ELR (cell line): ENCODE data around the gene MSL2.
A peak's percentile ranks its signal among the peaks of the same experiment; 100 is the strongest.
"Not testable (repeated sequence)": the region's sequence is repeated elsewhere in the genome, so short reads cannot be mapped to it uniquely, and the experiment has no call there.

ENCODE experiments used
- DNase-seq: peaks from one replicate; pipeline ENCODE4 v3.0.0-alpha.2; 2015; ENCODE audit warnings: low read depth

MSL2 gene

DNA sequence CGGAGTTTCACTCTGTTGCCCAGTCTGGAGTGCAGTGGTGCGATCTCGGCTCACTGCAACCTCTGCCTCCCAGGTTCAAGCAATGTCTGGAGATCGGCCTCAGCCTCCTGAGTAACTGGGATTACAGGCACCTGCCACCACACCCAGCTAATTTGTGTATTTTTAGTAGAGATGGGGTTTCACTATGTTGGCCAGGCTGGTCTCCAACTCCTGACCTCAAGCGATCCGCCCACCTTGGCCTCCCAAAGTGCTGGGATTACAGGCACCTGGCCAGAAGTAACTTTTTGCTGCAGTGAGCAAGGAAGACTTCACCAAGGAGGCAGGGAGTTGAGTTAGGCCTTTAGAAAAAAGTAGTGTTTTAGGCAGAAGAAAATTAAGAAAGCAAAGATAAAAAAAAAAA is 3.9 kb downstream of the MSL2 start:
- not testable (repeated sequence) for DNase-seq

DNA sequence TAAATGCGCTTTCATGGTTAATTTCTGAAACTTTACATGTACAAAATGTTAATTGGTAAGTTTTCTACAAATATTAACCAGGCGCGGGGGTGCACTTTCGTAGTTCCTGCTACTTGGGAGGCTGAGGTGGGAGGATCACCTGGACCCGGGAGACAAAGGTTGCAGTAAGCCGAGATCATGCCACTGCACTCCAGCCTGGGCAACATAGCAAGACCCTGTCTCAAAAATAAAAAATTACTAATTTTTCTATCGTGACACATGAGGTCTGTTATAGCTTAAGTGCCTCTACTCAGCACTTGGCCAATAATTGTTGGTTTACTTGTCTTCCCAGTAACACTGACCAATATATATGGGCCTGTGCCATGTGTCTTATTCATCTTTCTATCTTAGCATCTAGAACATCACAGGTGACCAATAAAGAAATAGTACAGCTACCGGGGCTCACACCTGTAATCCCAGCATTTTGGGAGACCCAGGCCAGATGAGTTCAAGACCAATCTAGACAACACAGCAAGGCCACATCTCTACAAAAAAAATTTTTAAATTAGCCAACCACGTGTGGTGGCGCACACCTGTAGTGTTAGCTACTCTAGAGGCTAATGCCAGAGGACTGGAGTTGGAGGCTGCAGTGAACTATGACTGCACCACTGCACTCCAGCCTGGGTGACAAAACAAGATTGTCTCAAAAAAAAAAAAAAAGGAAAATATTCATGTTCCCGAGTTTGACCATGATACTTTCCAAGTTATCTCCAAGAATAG is 6.1 kb downstream of the MSL2 start:
- no peak for DNase-seq

GRCh38 chr3:136189043-136189442 is 7.1 kb downstream of the MSL2 start:
- no peak for DNase-seq

DNA sequence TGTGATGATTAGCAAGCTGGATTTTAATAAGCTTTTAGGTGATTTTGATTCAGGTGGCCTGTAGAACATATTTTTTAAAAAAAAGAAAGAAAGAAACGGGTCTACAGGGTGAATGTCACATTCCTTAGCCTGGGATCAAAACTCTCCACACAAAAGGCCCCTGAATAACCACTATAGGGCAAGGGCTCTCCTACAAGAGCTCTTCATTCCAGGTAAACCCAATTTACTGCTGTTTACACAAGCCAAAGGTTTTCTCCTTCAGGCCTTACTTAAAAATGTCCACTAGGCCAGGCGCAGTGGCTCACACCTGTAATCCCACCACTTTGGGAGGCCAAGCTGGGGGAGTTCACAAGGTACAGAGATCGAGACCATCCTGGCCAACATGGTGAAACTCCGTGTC is 8.3 kb downstream of the MSL2 start:
- no peak for DNase-seq

- DNase-seq = no peak
Measured at GRCh38 chr3:136186846-136187245, 9.3 kb downstream of the MSL2 start.

- DNase-seq = no peak
Measured at GRCh38 chr3:136186344-136186743, 9.8 kb downstream of the MSL2 start.

- DNase-seq = no peak
Measured at GRCh38 chr3:136184703-136185102, 11.4 kb downstream of the MSL2 start.

DNA sequence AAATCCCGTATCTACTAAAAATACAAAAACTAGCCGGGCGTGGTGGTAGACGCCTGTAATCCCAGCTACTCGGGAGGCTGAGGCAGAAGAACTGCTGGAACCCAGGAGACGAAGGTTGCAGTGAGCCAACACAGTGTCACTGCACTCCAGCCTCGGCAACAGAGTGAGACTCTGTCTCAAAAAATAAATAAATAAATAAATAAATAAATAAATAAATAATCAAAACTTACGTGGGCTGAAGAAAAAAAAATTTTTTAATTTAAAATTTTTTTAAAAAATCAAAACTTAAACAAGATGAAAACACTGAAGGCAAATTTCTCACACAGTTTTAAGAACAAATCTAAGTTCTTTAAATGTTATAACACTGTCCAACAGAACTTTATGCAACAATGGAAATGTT is 14.4 kb downstream of the MSL2 start:
- no peak for DNase-seq

DNA sequence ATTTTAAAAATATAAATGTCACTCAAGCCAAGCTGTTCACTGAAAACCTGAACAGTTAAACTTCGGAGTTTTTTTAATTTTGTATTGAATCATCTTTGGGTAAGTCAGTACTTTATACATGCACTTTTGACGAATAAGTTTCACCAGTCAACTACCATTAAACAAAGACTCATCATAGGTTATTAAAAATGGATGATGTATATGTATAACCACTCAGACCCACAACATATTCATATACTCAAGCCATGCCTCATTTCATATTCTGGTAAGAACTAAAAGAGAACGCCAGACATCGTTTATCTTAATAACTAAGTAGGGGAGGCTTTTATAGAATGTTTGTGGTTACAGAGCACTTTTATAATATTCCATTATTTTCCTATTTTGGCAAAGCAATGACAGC is 18.3 kb downstream of the MSL2 start:
- DNase-seq = no peak

- DNase-seq = no peak
Measured at GRCh38 chr3:136173939-136174490, 22.1 kb downstream of the MSL2 start.

DNA sequence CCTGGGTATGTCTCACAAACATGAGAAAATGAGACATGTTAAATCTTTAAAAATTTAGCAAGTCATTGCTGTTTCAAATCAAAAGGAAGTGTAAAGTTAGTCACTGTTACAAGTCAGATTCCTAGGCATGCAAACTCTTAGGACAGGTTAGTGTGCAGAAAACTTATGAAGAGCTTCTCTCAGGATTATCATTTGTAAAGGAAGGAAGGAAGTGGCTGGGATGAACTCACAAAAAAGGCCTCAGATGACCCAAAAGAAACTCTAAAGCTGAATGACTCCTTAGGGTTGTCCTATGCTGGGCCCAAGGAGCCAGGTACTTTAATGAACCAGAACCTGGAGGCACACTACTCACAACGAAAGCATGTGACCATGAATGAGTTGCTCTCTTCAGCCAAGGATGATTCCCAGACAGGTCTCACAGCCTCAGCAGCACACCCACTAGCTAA is 25.0 kb downstream of the MSL2 start:
- DNase-seq = peak; percentile 77

DNA sequence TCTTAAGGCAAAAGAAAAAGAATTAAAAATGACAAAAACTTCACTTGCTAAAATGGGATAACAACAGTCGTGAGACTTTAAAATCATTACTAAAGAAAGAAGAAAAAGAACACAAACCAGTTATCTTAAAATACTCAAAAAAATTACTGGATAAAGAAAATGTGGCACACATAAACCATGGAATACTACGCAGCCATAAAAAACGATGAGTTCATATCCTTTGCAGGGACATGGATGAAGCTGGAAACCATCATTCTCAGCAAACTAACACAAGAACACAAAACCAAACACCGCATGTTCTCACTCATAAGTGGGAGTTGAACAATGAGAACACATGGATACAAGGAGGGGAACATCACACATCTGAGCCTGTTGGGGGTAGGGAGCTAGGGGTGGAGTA is 27.9 kb downstream of the MSL2 start:
- not testable (repeated sequence) for DNase-seq

- DNase-seq = no peak
Measured at GRCh38 chr3:136166507-136166906, 29.6 kb downstream of the MSL2 start.

DNA sequence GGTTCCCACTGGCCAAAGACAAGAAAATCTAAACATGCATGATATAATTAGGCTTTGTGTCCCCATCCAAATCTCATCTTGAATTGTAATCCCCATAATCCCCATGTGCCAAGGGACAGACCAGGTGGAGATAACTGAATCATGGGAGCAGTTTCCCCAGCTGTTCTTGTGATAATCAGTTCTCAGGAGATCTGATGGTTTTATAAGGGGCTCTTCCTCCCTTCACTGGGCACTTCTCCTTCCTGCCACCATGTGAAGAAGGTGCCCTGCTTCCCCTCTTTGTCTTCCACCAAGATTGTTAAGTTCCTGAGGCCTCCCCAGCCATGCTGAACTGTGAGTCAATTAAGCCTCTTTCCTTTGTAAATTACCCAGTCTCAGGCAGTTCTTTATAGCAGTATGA is 32.5 kb downstream of the MSL2 start:
- DNase-seq = not testable (repeated sequence)

GRCh38 chr3:136162322-136162721 is 33.8 kb downstream of the MSL2 start:
- DNase-seq = no peak

- DNase-seq = no peak
Measured at GRCh38 chr3:136161516-136161915, 34.6 kb downstream of the MSL2 start.

- DNase-seq = no peak
Measured at GRCh38 chr3:136152963-136153362, 43.2 kb downstream of the MSL2 start.

DNA sequence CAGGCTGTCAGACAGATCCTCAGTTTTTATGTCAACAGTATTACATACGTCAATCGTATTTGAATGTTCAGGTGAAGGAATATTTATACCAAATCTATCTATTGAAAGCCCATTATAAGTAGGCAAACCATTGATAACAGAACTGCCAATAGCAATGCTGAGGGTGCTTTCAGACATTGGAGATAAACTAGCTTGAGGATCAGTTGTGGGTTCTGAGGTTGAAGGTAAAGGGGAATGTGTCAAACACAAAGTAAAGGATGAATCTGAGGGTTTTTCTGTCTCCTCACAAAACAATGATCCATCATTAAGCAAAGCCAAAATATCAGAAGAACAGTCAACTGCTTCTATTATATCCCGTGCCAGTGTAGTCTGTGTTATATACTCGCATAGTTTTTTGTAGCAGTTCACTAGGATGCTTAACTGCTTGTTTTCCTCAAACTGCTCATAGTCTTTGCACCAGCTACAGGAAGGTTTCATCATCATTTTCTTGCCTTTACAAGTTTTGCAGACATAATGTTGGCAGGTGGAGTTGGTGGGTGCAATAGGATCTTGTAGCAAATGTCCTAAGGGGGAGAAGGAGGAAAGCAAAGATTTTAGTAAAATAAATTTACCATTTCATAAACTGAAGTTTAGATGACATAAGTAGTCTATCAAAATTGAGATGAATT is 43.8 kb downstream of the MSL2 start:
- no peak for DNase-seq

DNA sequence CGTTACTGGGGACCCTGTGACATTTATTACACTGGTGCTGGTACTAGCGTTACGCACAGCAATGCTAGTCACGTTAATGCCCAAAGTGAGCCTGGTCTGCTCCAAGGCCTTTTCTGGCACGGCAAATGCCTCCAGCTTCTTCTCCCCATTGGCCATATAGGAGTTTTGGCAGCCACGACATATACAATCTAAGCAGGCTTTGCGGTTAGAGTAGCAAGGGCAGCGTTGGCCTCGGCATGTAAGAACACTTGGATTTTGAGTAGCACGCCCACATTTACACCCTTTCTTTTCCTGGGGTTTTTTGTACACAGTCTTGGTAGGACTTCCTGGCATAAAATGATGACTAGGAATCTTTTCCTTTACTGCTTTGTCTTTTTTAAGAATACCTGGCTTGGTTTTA is 44.9 kb downstream of the MSL2 start:
- no peak for DNase-seq

- peak; percentile 67 for DNase-seq
Measured at GRCh38 chr3:136149667-136150066, 46.5 kb downstream of the MSL2 start.

- DNase-seq = peak; percentile 45
Measured at GRCh38 chr3:136146981-136147729, 49.0 kb downstream of the MSL2 start.

DNA sequence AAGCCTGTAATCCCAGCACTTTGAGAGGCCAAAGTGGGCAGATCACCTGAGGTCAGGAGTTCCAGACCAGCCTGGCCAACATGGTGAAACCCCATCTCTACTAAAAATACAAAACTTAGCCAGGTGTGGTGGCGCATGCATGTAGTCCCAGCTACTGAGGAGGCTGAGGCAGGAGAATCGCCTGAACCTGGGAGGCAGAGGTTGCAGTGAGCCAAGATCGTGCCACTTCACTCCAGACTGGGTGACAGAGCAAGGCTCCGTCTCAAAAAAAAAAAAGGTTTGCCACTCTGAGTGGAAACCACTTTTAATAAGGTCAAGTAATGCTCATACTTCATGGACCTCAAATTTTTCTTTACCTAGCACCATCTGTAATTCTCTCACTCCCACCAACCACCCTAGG is 51.7 kb downstream of the MSL2 start:
- not testable (repeated sequence) for DNase-seq

GRCh38 chr3:136142592-136142991 is 53.5 kb downstream of the MSL2 start:
- peak; percentile 94 for DNase-seq
